AG08396 (cell line): ENCODE measurements around the gene PROC.

Source experiments
- DNase-seq: peaks from one replicate; pipeline ENCODE4 v3.0.0; 2012; ENCODE audit warnings: low spot score, mixed read lengths

The PROC gene

GRCh38 chr2:127414638-127415592 lies 3.3 kb upstream of the PROC start:
- no peak for DNase-seq

DNA sequence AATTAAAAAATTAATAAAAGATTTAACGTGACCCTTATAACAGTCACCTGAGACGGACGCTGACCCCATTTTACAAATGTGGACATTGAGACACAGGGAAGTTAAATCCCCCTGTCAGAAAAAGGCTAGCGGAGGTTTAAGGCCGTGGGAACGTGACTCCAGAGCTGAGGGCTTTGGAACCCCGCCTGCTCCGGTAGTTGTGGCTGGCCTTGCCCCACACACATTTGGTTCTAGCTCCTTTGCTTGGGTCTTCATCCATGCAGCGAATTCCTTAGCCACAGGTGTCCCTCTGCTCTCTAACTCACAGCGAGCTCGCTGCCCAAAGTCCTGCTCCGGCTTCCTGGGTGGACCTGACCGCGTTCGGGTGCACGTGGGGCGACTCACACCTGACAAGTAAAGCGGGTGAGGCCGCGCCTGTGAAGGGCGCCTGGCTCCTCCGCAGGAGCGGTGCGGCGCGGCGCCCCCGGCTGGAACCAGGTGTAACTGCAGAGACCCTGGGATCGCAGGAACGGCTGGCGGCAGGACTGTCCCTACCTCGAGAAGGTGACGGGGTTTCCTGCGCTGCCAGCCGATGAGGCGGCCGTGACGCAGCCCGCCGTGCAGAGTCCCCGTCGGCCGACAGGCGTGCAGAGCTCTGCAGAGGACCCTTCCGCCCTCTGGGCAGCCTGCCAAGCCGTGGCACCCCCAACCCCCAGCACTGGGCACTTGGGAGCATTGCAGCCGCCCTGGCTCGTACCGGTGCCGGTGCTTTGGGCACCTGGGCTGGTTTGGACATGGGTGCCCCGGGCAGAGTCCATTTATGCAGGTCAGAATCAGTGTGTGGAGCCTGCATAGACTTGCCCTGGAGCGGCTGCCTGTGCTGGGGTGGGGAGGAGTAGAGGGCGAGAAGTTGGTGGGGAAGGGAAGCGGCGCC lies 2.4 kb upstream of the PROC start:
- no peak for DNase-seq

GRCh38 chr2:127416506-127417001 lies 1.7 kb upstream of the PROC start:
- DNase-seq, result no peak

DNA sequence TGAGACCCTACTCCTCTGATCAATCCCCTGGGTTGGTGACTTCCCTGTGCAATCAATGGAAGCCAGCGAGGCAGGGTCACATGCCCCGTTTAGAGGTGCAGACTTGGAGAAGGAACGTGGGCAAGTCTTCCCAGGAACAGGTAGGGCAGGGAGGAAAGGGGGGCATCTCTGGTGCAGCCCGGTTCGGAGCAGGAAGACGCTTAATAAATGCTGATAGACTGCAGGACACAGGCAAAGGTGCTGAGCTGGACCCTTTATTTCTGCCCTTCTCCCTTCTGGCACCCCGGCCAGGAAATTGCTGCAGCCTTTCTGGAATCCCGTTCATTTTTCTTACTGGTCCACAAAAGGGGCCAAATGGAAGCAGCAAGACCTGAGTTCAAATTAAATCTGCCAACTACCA lies 821 bp upstream of the PROC start:
- no peak for DNase-seq

- no peak for DNase-seq
Observed at GRCh38 chr2:127419112-127419430, 844 bp downstream of the PROC start.

GRCh38 chr2:127419448-127420038 lies 1.3 kb downstream of the PROC start:
- DNase-seq, result no peak

DNA sequence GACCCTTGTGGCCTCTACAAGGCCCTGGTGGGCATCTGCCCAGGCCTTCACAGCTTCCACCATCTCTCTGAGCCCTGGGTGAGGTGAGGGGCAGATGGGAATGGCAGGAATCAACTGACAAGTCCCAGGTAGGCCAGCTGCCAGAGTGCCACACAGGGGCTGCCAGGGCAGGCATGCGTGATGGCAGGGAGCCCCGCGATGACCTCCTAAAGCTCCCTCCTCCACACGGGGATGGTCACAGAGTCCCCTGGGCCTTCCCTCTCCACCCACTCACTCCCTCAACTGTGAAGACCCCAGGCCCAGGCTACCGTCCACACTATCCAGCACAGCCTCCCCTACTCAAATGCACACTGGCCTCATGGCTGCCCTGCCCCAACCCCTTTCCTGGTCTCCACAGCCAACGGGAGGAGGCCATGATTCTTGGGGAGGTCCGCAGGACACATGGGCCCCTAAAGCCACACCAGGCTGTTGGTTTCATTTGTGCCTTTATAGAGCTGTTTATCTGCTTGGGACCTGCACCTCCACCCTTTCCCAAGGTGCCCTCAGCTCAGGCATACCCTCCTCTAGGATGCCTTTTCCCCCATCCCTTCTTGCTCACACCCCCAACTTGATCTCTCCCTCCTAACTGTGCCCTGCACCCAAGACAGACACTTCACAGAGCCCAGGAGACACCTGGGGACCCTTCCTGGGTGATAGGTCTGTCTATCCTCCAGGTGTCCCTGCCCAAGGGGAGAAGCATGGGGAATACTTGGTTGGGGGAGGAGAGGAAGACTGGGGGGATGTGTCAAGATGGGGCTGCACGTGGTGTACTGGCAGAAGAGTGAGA lies 2.0 kb downstream of the PROC start:
- no peak for DNase-seq

DNA sequence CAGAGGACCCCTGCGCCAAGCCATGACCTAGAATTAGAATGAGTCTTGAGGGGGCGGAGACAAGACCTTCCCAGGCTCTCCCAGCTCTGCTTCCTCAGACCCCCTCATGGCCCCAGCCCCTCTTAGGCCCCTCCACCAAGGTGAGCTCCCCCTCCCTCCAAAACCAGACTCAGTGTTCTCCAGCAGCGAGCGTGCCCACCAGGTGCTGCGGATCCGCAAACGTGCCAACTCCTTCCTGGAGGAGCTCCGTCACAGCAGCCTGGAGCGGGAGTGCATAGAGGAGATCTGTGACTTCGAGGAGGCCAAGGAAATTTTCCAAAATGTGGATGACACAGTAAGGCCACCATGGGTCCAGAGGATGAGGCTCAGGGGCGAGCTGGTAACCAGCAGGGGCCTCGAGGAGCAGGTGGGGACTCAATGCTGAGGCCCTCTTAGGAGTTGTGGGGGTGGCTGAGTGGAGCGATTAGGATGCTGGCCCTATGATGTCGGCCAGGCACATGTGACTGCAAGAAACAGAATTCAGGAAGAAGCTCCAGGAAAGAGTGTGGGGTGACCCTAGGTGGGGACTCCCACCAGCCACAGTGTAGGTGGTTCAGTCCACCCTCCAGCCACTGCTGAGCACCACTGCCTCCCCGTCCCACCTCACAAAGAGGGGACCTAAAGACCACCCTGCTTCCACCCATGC lies 3.0 kb downstream of the PROC start:
- no peak for DNase-seq

GRCh38 chr2:127421871-127422558 lies 3.8 kb downstream of the PROC start:
- DNase-seq, result no peak

GRCh38 chr2:127422559-127423477 lies 4.6 kb downstream of the PROC start:
- DNase-seq, result peak; percentile 40

- DNase-seq, result peak; percentile 18
Observed at GRCh38 chr2:127423478-127423843, 5.2 kb downstream of the PROC start.

DNA sequence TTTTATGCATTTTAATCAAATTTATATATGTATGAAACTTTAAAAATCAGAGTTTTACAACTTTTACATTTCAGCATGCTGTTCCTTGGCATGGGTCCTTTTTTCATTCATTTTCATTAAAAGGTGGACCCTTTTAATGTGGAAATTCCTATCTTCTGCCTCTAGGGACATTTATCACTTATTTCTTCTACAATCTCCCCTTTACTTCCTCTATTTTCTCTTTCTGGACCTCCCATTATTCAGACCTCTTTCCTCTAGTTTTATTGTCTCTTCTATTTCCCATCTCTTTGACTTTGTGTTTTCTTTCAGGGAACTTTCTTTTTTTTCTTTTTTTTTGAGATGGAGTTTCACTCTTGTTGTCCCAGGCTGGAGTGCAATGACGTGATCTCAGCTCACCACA lies 5.7 kb downstream of the PROC start:
- DNase-seq, result peak; percentile 16

DNA sequence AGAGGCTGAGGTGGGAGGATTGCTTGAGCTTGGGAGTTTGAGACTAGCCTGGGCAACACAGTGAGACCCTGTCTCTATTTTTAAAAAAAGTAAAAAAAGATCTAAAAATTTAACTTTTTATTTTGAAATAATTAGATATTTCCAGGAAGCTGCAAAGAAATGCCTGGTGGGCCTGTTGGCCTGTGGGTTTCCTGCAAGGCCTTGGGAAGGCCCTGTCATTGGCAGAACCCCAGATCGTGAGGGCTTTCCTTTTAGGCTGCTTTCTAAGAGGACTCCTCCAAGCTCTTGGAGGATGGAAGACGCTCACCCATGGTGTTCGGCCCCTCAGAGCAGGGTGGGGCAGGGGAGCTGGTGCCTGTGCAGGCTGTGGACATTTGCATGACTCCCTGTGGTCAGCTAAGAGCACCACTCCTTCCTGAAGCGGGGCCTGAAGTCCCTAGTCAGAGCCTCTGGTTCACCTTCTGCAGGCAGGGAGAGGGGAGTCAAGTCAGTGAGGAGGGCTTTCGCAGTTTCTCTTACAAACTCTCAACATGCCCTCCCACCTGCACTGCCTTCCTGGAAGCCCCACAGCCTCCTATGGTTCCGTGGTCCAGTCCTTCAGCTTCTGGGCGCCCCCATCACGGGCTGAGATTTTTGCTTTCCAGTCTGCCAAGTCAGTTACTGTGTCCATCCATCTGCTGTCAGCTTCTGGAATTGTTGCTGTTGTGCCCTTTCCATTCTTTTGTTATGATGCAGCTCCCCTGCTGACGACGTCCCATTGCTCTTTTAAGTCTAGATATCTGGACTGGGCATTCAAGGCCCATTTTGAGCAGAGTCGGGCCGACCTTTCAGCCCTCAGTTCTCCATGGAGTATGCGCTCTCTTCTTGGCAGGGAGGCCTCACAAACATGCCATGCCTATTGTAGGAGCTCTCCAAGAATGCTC lies 6.6 kb downstream of the PROC start:
- DNase-seq, result peak; percentile 10

- DNase-seq, result peak; percentile 1
Observed at GRCh38 chr2:127425540-127426490, 7.6 kb downstream of the PROC start.

DNA sequence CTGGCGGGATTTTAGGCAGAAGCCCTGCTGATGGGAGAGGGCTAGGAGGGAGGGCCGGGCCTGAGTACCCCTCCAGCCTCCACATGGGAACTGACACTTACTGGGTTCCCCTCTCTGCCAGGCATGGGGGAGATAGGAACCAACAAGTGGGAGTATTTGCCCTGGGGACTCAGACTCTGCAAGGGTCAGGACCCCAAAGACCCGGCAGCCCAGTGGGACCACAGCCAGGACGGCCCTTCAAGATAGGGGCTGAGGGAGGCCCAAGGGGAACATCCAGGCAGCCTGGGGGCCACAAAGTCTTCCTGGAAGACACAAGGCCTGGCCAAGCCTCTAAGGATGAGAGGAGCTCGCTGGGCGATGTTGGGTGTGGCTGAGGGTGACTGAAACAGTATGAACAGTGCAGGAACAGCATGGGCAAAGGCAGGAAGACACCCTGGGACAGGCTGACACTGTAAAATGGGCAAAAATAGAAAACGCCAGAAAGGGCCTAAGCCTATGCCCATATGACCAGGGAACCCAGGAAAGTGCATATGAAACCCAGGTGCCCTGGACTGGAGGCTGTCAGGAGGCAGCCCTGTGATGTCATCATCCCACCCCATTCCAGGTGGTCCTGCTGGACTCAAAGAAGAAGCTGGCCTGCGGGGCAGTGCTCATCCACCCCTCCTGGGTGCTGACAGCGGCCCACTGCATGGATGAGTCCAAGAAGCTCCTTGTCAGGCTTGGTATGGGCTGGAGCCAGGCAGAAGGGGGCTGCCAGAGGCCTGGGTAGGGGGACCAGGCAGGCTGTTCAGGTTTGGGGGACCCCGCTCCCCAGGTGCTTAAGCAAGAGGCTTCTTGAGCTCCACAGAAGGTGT lies 8.5 kb downstream of the PROC start:
- peak; percentile 1 for DNase-seq
